Measurements from ENCODE around the gene FEN1.

- TF ChIP-seq ELF4 (IDR thresholded peaks at IDR 0.05) (no peak), BHLHE40 (IDR thresholded peaks at IDR 0.05; ENCODE audit: borderline replicate concordance) (no peak), FOXK2 (IDR thresholded peaks at IDR 0.05) (no peak), FOXM1 (IDR thresholded peaks at IDR 0.05; ENCODE audit: borderline replicate concordance) (no peak), FOXA1 (IDR thresholded peaks at IDR 0.05) (no peak), SP1 (IDR thresholded peaks at IDR 0.05) (no peak)
Measured at GRCh38 chr11:61777234-61778090, 15.2 kb upstream of the FEN1 start.
